ENCODE results near the gene ABCA2.

The ABCA2 gene

GRCh38 chr9:136980669-136981478, 47.2 kb downstream of the ABCA2 start:
- DNase-seq (ENCODE audit: low spot score), result no peak

- no peak for DNase-seq (ENCODE audit: low spot score)
Measured at GRCh38 chr9:136979769-136980587, 48.1 kb downstream of the ABCA2 start.

- DNase-seq (ENCODE audit: low spot score), result no peak
Measured at GRCh38 chr9:136978865-136979544, 49.0 kb downstream of the ABCA2 start.

GRCh38 chr9:136978073-136978864, 49.8 kb downstream of the ABCA2 start:
- peak; percentile 57 for DNase-seq (ENCODE audit: low spot score)

- no peak for DNase-seq (ENCODE audit: low spot score)
Measured at GRCh38 chr9:136977649-136978072, 50.4 kb downstream of the ABCA2 start.

GRCh38 chr9:136977223-136977622, 50.8 kb downstream of the ABCA2 start, which contains the start of gene PTGDS:
TSS of gene PTGDS (plus strand) at chr9:136977504. CDS start at chr9:136977579, 75 bp downstream.
- no peak for DNase-seq (ENCODE audit: low spot score)

- DNase-seq (ENCODE audit: low spot score), result peak; percentile 35
Measured at GRCh38 chr9:136975644-136976043, 52.4 kb downstream of the ABCA2 start.

GRCh38 chr9:136974817-136975535, 53.1 kb downstream of the ABCA2 start:
- no peak for DNase-seq (ENCODE audit: low spot score)

GRCh38 chr9:136973618-136974617, 54.1 kb downstream of the ABCA2 start:
- DNase-seq (ENCODE audit: low spot score), result no peak

GRCh38 chr9:136972743-136973142, 55.3 kb downstream of the ABCA2 start:
- no peak for DNase-seq (ENCODE audit: low spot score)

GRCh38 chr9:136972335-136972734, 55.7 kb downstream of the ABCA2 start:
- DNase-seq (ENCODE audit: low spot score), result no peak

- no peak for DNase-seq (ENCODE audit: low spot score)
Measured at GRCh38 chr9:136971746-136972145, 56.3 kb downstream of the ABCA2 start.

GRCh38 chr9:136970361-136970760, 57.7 kb downstream of the ABCA2 start:
- DNase-seq (ENCODE audit: low spot score), result no peak

GRCh38 chr9:136969774-136970173, 58.3 kb downstream of the ABCA2 start:
- no peak for DNase-seq (ENCODE audit: low spot score)

- DNase-seq (ENCODE audit: low spot score), result no peak
Measured at GRCh38 chr9:136969150-136969549, 58.9 kb downstream of the ABCA2 start.

GRCh38 chr9:136968333-136969127, 59.5 kb downstream of the ABCA2 start:
- DNase-seq (ENCODE audit: low spot score), result no peak

GRCh38 chr9:136965771-136966484, 62.1 kb downstream of the ABCA2 start:
- DNase-seq (ENCODE audit: low spot score), result peak; percentile 27

- DNase-seq (ENCODE audit: low spot score), result no peak
Measured at GRCh38 chr9:136964833-136965422, 63.1 kb downstream of the ABCA2 start.
